Epidermal melanocyte (primary cell): ENCODE measurements around the gene LAPTM5.

ENCODE experiments used
- DNase-seq: peaks from one replicate; pipeline ENCODE4 v3.0.0; 2011; ENCODE audit warnings: low spot score; ENCODE audit not compliant: insufficient read length

Gene LAPTM5

GRCh38 chr1:30683699-30684098, 73.9 kb downstream of the LAPTM5 start:
- DNase-seq = no peak
